Activated CD4-positive, alpha-beta T cell treated with anti-CD3 and anti-CD28 coated beads for 48 hours (primary cell): Measurements from ENCODE around the gene TDP1.
"Not testable (repeated sequence)": the region's sequence is repeated elsewhere in the genome, so short reads cannot be mapped to it uniquely, and the experiment has no call there.

Experiments
- DNase-seq: peaks from one replicate; pipeline ENCODE4 v3.0.0-alpha.2; 2020

TDP1 gene

GRCh38 chr14:90054803-90055202, 99.1 kb downstream of the TDP1 start:
- no peak for DNase-seq

GRCh38 chr14:90056826-90057225, 101.1 kb downstream of the TDP1 start:
- DNase-seq: no peak

GRCh38 chr14:90058876-90059458, 103.2 kb downstream of the TDP1 start:
- DNase-seq: no peak

GRCh38 chr14:90060312-90060964, 104.7 kb downstream of the TDP1 start:
- peak; percentile 69 for DNase-seq

DNA sequence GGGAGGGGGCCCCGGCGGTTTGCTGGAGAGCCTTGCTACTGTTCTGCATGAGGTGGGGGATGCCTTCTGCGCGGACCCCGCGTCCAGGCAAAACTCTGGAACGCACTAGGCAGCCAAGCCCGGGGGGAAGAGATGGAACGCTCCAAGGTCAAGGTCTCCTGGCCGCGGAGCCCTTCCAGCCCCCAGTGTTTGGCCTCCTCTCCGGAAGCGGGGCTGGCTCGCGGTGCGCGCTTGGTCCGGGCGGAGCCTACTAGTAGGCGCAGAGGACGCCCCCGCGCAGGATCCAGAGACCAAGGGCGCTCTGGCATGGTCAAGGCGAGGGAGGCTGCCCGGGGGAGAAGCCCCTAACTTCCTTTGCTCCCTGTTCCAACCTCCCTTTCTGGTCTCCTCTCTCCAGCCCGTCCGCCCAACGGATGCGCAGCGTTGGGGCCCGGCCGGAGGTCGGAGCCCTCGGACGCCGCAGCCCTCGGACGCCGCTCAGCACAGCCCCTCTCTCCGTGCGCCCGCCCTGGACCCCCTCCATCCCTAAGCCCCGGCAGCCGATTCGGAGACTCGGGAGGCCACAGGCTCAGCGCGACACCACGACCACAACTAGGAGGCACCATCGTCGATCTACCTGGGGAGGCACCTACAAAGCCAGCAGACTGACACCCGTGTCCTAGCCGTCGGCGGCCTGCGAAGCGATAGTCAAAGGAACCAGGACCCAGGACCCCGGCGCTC, 105.4 kb downstream of the TDP1 start:
- peak; percentile 5 for DNase-seq

DNA sequence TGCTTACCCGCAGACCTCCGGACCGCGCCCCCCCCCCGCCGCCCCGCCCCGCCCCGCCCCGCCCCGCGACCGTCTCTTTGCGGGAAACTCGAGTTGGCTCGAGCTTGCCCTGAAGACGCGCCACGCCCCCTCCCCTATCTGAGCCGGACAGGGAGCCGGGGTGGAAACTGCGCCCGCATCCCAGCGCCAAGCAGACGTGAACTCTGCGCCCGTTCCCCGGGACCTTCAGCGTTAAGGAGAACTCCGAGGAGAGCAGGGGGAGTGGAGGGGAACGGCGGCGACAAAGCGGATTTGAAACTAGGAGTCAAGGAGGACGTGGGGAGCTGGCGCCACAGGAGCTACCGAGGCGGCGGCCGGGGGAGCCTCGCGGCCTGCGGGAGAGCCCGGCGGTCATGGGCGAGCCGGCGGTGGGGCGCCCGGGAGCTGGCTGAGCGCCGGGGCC, 106.0 kb downstream of the TDP1 start, which contains the start of gene KCNK13:
TSS of gene KCNK13 (plus strand) at position 310 of the 442 bp plus-strand sequence. CDS start 212 bp downstream, outside the sequence.
- DNase-seq: peak; percentile 9

DNA sequence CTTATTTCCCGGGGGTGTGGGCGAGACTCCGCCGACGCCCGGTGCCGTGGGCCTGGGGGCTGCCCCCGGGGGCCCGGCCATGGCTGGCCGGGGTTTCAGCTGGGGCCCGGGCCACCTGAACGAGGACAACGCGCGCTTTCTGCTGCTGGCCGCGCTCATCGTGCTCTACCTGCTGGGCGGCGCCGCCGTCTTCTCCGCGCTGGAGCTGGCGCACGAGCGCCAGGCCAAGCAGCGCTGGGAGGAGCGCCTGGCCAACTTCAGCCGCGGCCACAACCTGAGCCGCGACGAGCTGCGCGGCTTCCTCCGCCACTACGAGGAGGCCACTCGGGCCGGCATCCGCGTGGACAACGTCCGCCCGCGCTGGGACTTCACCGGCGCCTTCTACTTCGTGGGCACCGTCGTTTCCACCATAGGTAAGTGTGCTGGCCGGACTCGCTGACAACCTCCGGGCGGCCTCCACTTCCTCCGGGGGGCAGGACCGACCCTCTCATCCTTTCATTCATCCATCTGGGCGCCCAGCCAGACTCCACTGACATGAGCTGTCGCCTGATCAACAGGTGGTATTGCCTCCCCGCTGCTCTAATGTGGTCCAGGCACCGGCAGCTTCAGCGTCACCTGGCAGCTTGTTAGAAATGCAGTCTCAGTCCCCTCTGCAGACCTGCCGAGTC, 106.5 kb downstream of the TDP1 start:
- DNase-seq: peak; percentile 12

- no peak for DNase-seq
These were observed 107.3 kb downstream of the TDP1 start for GRCh38 chr14:90062822-90063539.

- no peak for DNase-seq
These were observed 116.6 kb downstream of the TDP1 start for GRCh38 chr14:90072350-90072749.

DNA sequence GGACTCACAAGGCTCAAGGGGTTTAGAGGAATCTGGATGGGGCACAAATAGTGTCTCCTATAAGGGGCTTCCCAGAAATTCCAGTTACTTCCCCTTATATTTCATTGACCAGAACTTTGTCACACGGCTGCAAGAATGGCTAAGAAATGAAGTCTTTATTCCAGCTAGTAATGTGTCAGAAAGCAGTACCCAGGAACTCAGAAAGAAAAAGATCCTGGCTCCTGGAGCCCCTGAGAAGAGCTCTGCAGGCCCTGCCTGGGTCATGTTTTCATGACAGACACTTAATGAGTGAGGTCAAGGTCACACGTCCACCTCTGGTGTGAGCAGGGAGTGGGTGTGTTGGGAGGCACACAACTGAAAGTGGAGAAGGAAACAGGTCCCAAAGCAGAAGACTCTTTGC, 123.8 kb downstream of the TDP1 start:
- DNase-seq: no peak

DNA sequence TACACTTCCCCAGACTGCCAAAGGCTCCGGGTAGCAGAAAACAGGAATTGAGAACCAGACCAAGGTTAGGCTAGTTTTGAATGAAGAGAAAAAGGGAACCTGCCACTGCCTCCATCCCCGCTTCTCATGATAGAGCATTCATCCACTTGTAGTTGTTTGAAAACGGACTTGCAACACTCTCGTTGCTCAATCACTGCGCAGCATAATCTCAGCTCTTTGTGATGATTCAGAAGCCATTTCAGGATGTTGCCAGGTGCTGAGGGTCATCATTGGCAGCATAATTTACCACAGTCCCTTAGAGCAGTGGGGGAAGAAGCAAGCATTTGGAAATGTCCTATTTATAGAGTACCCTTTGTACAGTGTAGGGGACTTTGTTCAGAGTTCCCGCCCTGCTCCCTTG, 131.7 kb downstream of the TDP1 start:
- no peak for DNase-seq

DNA sequence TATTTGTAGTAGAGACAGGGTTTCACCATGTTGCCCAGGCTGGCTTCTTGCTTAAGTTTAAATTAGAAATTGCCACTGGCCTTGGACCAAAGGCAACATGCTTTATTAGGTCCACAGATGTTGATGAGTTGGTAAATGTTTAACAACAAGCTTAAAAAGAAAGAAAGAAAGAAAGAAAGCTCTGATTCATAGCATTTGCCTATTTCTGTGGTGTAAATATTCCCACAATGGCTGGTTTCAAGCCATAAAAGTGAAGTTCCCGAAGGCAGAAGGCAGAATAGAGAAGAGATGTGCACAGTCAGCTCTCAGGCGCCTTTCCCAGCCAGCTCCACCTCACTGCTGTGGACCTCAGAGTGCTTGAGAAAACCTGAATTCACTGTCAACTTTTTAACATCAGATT, 132.4 kb downstream of the TDP1 start:
- DNase-seq: no peak

- DNase-seq: not testable (repeated sequence)
These were observed 133.8 kb downstream of the TDP1 start for GRCh38 chr14:90089486-90089885.

GRCh38 chr14:90091393-90091792, 135.7 kb downstream of the TDP1 start:
- no peak for DNase-seq

DNA sequence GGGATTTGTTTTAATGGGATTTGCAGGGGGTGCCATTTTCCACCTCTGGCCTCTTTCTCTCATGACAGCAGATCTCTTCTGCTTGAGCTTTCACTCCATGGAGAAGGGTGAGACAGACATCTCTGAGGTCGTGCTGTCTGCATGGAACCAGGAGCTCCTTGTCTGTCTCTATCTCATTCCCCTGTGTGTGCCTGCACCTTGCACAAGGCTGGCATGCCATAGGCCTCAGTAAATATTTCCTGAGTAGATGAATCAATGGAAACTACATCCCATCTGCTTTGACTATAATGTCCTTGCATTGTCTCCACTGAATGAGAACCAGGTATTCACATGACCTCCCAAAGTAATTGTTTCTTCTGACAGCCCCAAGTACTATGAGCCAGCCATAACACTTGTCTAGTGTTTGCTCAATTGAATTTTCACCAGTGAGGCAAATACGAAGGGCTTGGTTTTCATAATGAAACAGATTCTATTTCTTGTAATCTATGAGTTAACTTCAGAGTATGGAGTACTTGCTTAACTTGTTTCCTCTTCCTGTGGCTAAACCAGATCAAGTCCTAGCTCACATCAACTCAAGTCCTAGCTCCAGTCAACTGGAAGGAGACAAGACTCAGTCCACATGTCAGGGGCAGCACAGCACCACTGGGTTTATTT, 138.3 kb downstream of the TDP1 start:
- no peak for DNase-seq
